ENCODE measurements around the gene TMEM259. TPM values are rescaled to one million over a fixed set of nuclear protein-coding genes. Genes with fewer than 3 reads are reported as not detected.

Gene TMEM259
- polyA plus RNA-seq, 10 donors: 51.8 to 91.2 (median 73.3) TPM

DNA sequence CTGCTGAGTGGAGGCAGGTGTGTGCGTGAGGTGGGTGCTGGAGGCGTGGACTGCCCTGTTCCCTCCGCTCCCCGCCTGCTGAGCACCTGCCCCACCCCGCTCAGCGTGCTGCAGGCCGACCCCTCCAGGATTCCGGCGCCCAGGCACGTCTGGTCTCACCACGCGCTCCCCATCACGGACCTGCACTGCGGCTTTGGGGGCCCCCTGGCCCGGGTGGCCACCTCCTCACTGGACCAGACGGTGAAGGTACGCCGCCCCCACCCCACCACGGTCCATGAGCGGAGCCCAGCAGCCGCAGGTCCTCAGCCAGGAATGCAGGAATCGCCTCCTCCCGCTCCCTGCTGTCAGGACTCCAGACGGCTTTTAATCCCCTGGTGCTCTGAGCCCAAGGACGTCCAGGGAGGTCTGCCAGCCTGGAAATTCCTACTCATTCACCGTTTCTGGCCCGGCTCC, 30.8 kb downstream of the TMEM259 start:
- no peak for DNase-seq

GRCh38 chr19:989381-990081, 31.4 kb downstream of the TMEM259 start:
- no peak for DNase-seq

DNA sequence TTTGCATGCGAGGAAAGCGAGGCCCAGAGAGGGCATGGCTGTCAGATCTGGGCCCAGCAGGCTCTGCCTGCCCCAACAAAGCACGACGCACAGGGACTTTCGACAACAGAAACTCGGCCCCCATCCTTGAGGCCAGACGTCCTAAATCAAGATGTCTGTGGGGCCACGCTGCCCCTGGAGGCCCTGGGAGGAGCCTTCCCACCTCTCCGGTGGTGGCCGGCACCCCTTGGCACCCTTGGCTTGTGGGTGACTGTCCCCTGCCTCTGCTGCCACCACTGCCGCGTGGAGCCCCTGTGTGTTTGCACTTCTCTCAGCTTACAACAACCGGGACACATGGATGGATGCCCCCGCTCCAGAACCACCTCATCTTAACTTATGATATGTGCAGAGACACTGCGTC, 32.4 kb downstream of the TMEM259 start:
- no peak for DNase-seq

- no peak for DNase-seq
These were observed 32.8 kb downstream of the TMEM259 start for GRCh38 chr19:988081-988480.

- DNase-seq: no peak
These were observed 34.8 kb downstream of the TMEM259 start for GRCh38 chr19:986083-986482.

DNA sequence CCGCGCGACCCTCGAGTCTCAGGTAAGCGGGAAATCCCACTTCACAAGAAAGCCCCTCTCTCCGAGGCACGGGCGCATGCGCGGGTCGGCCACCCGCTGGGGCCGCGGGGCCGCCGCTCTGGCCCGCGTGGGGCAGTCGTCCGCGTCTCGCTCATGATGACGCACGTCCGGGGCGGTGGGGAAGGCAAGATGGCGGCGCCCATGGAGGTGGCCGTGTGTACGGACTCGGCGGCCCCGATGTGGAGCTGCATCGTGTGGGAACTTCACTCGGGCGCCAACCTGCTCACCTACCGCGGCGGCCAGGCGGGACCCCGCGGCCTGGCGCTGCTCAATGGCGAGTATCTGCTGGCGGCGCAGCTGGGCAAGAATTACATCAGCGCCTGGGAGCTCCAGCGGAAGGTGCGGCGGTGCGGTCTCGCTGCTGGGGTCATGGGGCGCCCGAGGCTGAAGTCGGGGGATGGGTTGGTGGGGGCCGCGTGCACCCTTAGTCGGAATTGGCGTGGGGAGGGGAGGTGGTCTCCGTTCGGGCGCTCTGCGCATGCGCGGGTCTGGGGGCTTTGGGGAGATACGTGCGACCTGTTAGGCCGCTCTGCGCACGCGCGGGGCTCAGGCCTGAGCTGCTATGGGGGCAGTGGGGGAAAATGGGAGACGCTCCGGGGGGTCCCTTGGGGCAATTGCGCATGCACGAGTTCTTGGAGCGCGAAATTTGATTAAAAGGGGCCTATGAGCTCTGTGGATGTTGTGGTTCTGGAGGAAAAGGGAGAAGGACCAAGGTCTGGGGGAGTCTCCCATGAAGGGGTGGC, 36.6 kb downstream of the TMEM259 start, which contains the start of gene WDR18:
WDR18 (plus strand) TSS at position 181 of the 803 bp plus-strand sequence; CDS start at position 190, 9 bp downstream.
- peak; percentile 91 to 97 (median 95) for DNase-seq

DNA sequence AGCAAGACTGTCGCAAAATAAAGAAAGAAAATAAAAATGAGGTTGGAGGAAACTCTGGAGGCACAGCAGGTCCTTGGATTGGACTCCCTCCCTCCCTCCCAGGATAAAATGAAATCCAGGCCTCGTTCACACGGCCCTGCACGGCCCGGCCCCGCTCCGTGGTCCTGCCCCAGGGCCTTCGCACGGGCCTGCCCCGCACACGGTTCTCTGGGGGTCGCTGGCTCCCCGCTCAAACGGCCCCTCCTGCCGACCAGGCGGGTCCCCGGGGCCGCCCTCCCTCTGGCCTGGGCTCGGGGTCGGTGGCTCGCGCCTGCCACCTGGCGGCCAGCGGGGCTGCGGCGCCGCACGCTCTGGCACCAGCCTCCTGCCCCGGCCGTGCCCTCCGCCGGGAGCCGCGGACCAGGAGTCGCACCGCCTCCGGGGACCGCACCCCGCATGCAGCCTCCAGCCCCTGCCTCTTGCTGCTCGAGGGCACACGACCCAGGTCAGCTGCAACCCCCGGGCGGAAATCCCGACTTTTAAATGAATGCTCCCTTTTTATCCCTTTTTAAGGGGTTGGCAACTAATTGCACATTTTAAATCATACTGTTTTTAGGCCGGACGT, 38.3 kb downstream of the TMEM259 start:
- peak; percentile 51 to 89 (median 68) for DNase-seq

DNA sequence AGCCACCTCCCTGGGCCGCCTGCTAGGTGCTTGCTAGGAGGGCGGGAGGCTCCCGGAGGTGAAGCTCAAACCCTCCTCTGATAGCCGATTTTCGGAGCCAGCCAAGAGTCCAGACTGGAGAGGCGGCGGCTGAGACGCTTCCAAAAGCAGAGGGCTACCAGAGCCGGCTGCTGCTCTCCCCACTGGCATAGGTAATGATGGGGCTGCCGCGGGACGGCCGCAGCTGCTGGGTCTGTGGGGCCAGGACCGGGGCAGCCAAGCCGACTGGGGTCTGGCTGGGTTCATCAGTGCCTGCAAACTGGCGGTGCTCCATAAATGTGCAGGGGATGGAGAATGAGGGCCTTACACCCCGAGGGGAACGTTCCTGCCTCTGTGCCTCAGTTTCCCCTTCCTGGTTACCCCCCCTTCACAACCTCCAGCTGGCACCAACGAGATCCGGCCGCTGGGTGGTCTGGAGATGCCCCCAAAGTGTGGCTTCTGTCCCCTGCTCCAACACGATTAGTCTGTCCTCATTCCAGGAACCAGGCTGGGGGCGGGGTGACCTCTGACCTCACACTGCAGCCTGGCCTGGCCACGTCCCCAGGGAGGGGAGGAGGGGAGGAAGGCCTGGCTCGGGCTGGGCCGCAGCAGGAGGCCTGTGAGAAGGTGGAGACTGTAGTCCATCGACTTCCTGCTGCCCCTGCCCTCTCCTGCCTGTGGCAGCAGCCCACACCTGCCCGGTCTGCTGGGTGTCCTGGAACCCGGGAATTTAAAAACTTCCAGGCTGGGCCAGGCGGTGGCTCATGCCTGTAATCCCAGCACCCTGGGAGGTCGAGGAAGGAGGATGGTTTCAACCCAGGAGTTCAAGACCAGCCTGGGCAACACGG, 40.6 kb downstream of the TMEM259 start:
- DNase-seq: no peak

GRCh38 chr19:979318-979741, 41.6 kb downstream of the TMEM259 start:
- no peak for DNase-seq

DNA sequence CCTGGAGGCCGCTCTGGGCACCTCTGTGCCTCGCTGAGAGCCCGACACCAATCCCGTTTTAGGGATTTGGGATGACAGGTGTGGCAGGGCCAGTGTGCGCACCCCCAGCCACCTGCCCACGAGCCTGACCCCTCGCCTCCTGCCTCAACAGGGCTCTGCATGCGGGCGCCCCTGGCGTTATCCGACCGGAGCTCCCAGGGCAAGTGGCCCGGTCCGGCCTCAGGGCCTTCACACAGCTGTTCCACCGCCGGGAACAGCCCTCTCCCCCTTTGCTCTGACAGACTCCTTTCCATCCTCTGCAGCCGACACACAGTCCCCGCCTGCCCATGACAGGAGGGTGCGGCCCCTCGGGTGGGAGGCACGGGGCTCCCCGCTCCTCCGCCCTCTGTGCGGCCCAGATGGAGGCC, 43.9 kb downstream of the TMEM259 start:
- no peak for DNase-seq

- DNase-seq: no peak
These were observed 44.4 kb downstream of the TMEM259 start for GRCh38 chr19:976476-976875.

DNA sequence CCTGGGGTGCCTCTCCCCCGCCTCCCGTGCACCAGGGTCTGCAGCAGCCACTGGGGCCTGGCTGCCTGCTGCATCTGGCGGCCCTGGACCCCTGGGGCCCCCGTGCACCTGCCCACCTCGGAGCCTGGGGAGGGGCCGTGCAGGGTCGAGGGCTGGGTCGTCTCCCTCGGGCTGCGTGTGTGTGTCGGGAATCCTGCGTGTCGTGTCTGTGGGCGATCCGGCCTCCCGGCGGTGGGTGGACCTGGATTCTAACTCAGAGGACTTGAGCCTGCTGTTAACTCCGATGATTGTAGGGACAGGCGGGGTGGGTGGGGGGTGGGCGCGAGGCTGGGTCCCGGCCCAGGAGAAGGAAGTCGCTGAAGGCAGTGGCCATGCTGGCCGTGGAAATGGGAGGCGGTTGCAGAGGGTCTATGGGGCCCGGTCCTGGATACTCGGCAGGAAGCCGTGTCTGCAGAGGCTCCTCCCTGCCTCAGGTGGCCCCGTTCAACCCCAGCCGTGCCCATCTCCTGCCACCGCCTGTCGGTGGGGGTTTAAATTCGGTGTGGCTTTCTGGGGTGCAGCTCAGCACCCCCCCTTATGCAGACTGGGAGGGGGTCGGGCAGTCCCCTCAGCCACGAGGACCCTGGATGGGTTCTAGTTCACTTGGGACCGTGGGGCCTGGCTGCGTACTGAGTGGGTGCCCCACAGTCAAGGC, 46.2 kb downstream of the TMEM259 start:
- no peak for DNase-seq

- no peak for DNase-seq
These were observed 47.0 kb downstream of the TMEM259 start for GRCh38 chr19:973726-974563.

DNA sequence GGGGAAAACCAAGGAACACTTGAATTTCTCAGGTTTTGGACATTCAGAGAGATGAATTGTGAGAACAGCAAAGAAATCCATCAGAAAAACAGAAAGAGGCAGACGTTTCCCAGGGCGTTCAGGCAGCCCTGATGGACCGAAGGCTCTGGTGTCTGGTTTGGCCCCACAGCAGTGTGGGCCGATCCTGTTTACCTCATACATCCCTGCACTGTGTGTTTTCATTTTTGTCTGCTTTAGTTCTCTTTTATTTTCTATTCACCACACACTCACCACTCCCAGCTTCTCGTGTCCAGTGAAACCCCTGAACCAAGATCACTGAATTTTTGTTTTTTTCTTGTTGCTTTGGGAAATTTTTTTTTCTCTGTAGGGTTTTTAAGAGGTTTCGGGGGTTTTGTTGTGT, 48.6 kb downstream of the TMEM259 start:
- DNase-seq: no peak

- no peak for DNase-seq
These were observed 49.1 kb downstream of the TMEM259 start for GRCh38 chr19:971795-972194.

- DNase-seq: no peak
These were observed 50.2 kb downstream of the TMEM259 start for GRCh38 chr19:970695-971094.

DNA sequence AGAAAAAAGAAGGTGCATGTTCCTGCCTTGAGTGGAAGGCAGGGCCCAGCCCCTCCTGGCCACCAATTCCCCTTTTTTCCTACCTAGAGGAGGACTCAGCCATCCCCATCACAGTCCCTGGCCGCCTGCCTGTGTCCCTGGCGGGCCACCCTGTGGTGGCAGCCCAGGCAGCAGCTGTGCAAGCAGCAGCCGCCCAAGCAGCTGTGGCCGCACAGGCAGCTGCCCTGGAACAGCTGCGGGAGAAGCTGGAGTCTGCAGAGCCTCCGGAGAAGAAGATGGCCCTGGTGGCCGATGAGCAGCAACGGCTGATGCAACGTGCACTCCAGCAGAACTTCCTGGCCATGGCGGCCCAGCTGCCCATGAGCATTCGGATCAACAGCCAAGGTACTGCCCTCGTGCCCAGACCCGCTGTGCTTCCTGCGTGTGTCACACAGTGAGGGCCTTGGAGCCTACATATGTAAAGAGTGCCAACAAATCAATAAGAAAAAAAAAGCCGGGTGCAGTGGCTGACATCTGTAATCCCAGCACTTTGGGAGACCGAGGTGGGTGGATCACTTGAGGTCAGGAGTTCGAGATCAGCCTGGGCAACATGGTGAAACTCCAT, 54.3 kb downstream of the TMEM259 start:
- no peak for DNase-seq

DNA sequence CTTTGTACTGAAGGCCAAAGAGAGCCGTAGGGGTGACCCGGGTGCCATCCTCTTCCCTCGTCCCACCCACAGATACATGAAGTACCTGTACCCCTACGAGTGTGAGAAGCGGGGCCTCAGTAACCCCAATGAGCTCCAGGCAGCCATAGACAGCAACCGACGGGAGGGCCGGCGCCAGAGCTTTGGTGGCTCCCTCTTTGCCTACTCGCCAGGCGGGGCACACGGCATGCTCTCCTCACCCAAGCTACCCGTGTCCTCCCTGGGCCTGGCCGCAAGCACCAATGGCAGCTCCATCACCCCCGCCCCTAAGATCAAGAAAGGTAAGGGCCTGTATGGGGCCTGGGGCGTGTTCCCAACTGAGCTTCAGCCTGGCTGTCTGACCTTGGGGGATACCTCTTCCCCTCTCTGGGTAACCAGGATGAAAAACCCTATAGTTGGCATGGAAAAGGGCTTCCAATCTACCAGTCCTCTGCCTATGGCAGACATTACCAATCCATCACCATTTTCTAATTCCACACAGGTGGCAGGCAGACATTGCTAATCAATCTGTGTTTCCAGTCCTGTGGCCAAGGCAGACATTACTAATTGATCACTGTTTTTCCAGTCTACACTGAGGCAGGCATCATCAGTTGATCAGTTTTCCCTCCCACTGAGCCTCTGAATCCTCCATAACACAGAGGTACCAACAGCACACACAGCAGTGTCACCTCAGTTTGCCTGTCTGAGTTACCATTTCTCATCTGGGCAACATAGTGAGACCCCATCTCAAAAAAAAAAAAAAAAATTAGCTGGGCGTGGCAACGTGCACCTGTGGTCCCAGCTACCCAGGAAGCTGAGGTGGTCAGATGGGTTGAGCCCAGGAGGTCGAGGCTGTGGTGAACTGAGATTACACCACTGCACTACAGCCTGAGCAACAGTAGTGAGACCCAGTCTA, 55.9 kb downstream of the TMEM259 start:
- no peak for DNase-seq
